ENCODE data around the gene RRP15.

RRP15 gene

DNA sequence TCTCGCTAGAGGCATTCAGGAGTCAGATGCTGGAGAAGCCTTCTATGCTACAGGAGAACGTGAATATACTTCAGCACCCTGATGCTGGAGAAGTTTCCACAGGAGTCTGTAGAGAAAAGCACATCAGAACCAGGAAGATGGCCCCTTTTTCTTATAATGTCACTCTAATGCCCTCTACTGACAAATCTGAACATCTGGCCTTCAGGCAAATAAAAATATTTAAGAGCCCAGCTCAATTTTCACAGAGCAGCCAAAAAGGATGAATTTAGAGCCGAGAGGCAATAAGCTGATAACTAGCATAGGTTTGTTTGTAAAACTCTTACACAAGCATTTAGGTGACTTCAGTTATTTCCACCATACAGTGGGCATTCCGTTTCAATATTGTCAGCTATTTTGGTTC, 3.8 kb upstream of the RRP15 start:
- no peak overlapping the region for H3K27ac Mint-ChIP-seq
- H3K9me3 Mint-ChIP-seq = peaks cover 24% of the 10 kb centered on the region
- H3K4me1 Mint-ChIP-seq = peaks cover 13% of the 10 kb centered on the region
- DNase-seq = no peak
- H3K36me3 Mint-ChIP-seq (ENCODE audit: low read depth) = no peaks in the 10 kb centered on the region
- TF ChIP-seq, protein P1, sequence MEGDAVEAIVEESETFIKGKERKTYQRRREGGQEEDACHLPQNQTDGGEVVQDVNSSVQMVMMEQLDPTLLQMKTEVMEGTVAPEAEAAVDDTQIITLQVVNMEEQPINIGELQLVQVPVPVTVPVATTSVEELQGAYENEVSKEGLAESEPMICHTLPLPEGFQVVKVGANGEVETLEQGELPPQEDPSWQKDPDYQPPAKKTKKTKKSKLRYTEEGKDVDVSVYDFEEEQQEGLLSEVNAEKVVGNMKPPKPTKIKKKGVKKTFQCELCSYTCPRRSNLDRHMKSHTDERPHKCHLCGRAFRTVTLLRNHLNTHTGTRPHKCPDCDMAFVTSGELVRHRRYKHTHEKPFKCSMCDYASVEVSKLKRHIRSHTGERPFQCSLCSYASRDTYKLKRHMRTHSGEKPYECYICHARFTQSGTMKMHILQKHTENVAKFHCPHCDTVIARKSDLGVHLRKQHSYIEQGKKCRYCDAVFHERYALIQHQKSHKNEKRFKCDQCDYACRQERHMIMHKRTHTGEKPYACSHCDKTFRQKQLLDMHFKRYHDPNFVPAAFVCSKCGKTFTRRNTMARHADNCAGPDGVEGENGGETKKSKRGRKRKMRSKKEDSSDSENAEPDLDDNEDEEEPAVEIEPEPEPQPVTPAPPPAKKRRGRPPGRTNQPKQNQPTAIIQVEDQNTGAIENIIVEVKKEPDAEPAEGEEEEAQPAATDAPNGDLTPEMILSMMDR (IDR thresholded peaks at IDR 0.05) = no peak
- H3K4me3 Mint-ChIP-seq = no peak overlapping the region
- H3K27me3 Mint-ChIP-seq (ENCODE audit: low read depth, poor library complexity) = peaks cover 3% of the 10 kb centered on the region

DNA sequence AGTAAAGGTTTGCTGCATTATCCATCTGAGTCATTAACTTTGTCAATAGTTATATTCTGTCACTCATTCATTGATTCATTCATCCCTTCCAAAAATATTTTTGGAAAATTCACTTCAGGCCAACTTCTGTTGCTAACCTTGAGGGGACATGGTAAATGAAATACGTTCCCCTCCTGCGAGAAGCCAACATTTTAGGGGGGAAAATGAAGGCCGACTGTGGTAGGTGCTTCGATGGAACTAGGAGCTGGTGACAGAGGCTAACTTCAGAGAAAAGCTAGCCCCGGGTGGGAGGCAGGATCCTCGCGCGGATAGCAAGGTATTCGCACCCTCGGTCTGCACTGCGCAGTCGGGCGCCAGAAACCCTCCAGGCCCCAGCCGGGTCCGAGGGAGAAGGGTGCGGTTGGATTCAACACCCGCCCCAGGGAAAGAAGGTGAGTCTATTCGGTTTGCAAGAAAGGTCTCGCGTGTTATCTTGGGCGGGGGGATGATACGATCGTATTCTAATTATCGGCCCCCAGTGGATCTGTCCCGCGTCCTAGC, 646 bp upstream of the RRP15 start:
- Mint-ChIP-seq H3K27ac (peak overlapping the region; percentile 73), H3K36me3 (ENCODE audit: low read depth) (no peaks in the 10 kb centered on the region), H3K4me1 (peaks cover 19% of the 10 kb centered on the region), H3K4me3 (peak overlapping the region; percentile 98), H3K9me3 (peaks cover 24% of the 10 kb centered on the region), H3K27me3 (ENCODE audit: low read depth, poor library complexity) (peaks cover 3% of the 10 kb centered on the region)
- peak; percentile 23 for DNase-seq
- TF ChIP-seq, protein P1 (IDR thresholded peaks at IDR 0.05) = no peak

DNA sequence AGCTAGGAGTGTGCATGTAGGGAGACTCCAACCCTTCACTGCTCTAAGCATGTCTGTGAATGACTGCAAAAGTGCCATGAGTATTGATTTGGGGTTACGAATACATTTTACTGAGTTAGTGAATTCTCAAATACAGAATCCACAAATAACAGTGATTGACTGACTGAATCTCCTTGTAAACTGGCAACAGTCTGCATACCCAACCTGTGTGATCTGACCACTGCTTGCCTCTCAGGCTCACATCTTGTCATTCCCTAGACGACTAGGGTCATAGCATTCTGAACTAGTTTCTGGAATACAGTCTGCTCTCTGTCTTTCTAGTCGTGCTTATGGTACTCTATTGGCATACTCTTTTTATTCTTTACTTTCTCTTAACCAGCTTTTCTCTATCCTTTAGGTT, 7.4 kb downstream of the RRP15 start:
- Mint-ChIP-seq H3K9me3 (no peaks in the 10 kb centered on the region), H3K27me3 (ENCODE audit: low read depth, poor library complexity) (no peaks in the 10 kb centered on the region), H3K36me3 (ENCODE audit: low read depth) (no peaks in the 10 kb centered on the region), H3K4me3 (no peak overlapping the region), H3K4me1 (peaks cover 8% of the 10 kb centered on the region), H3K27ac (no peak overlapping the region)
- no peak for DNase-seq
- TF ChIP-seq, protein P1 (IDR thresholded peaks at IDR 0.05) = no peak

DNA sequence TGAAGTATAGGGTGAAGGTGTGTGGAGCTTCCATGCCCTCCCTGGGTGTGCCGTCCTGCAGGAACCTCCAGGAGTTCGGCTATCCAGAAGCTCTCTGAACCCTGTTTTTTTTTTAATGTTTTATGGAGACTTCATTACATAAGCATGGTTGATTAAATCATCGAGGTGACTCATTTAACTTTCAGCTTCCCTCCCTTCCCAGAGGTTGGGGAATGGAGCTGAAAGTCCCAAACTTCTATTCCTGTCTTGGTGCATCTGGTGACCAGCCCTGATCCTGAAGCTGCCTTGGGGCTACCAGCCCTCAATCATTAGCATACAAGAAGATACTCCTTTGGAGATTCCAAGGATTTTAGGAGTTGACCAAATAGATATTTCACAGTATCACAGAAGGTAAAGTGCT, 9.5 kb downstream of the RRP15 start:
- no peaks in the 10 kb centered on the region for H3K36me3 Mint-ChIP-seq (ENCODE audit: low read depth)
- H3K27me3 Mint-ChIP-seq (ENCODE audit: low read depth, poor library complexity) = no peaks in the 10 kb centered on the region
- no peak for DNase-seq

DNA sequence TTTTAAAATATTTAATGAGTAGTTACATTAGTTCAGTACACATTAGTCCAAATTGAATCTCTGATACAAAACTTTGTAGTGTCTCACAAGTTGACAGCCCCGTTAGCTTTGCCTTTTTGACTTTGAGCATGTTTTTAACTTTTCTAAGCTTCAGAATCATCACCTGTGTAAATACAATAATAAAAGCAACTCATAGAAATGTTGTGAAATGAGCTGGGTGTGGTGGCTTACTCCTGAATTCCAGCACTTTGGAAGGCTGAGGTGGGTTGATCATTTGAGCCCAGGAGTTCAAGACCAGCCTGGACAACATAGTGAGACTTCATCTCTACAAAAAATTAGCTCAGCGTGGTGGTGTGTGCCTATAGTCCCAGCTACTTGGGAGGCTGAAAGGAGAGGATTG, 11.1 kb downstream of the RRP15 start:
- DNase-seq = no peak
- H3K36me3 Mint-ChIP-seq (ENCODE audit: low read depth) = no peaks in the 10 kb centered on the region
- H3K9me3 Mint-ChIP-seq = no peaks in the 10 kb centered on the region
- peaks cover 13% of the 10 kb centered on the region for H3K4me1 Mint-ChIP-seq
- peak overlapping the region; percentile 68 for H3K27ac Mint-ChIP-seq
- TF ChIP-seq, protein P1 (IDR thresholded peaks at IDR 0.05) = no peak
- no peaks in the 10 kb centered on the region for H3K27me3 Mint-ChIP-seq (ENCODE audit: low read depth, poor library complexity)
- H3K4me3 Mint-ChIP-seq = no peak overlapping the region

More for the DNA sequence above, 9.5 kb downstream of the RRP15 start:
- Mint-ChIP-seq H3K4me3 (no peak overlapping the region), H3K27ac (no peak overlapping the region), H3K9me3 (no peaks in the 10 kb centered on the region), H3K4me1 (peaks cover 13% of the 10 kb centered on the region)
- TF ChIP-seq, protein P1 (IDR thresholded peaks at IDR 0.05) = no peak

DNA sequence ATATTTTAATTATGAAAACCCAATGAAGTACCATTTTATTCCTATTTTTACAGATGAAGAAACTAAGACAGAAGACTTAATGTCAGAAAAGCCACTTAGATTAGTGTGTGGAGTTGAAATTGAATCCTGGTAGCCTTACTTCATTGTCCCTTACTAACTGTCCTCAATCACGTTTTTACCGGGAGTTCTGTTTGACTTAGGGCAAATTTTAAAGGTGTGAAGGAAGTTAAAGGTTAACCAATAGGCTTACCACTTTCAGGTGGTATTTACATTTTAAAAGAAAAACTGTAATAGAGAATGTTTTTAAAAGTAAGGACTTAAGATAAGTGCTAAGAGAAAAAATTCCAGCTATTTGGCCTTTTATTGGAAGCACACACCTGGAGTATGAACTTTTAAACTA, 12.4 kb downstream of the RRP15 start:
- no peak for DNase-seq
- Mint-ChIP-seq H3K9me3 (no peaks in the 10 kb centered on the region), H3K27ac (no peak overlapping the region), H3K36me3 (ENCODE audit: low read depth) (no peaks in the 10 kb centered on the region), H3K4me3 (no peak overlapping the region), H3K4me1 (peaks cover 13% of the 10 kb centered on the region), H3K27me3 (ENCODE audit: low read depth, poor library complexity) (no peaks in the 10 kb centered on the region)
- TF ChIP-seq, protein P1 (IDR thresholded peaks at IDR 0.05) = no peak

Data from nephron progenitor cell (in vitro differentiated cells).